ENCODE data around the gene BST1.

GRCh38 chr4:15729910-15730533, 27.2 kb downstream of the BST1 start:
- TF ChIP-seq CTCF (conservative IDR thresholded peaks at IDR 0.05; ENCODE audit: low read depth, low read length) (peak; percentile 68), EZH2 (IDR thresholded peaks at IDR 0.05; ENCODE audit: low read length, unreplicated experiment) (no peak), EZH2phosphoT487 (IDR thresholded peaks at IDR 0.05; ENCODE audit: borderline replicate concordance, low read length) (no peak)
